GM18867 (cell line): ENCODE data around the gene FANCF.
"Not testable (repeated sequence)": the region's sequence is repeated elsewhere in the genome, so short reads cannot be mapped to it uniquely, and the experiment has no call there.

ENCODE experiments used
- ATAC-seq: cut with Tn5 transposase; IDR thresholded peaks from one replicate; pipeline ENCODE4 v1.9.1; 2021; ENCODE audit warnings: mild to moderate bottlenecking, moderate library complexity; ENCODE audit not compliant: unreplicated experiment

FANCF gene

GRCh38 chr11:22625448-22626287 is at the start of gene FANCF:
Gene FANCF (minus strand): TSS chr11:22625823. CDS start chr11:22625810, 13 bp downstream.
- peak; percentile 98 for ATAC-seq

- ATAC-seq: no peak
Measured at GRCh38 chr11:22674470-22675439, 49.1 kb upstream of the FANCF start.

GRCh38 chr11:22671751-22672150 is 46.1 kb upstream of the FANCF start:
- ATAC-seq: no peak

GRCh38 chr11:22670830-22671229 is 45.2 kb upstream of the FANCF start:
- peak; percentile 56 for ATAC-seq

- no peak for ATAC-seq
Measured at GRCh38 chr11:22669368-22669767, 43.7 kb upstream of the FANCF start.

GRCh38 chr11:22668005-22668796 is 42.6 kb upstream of the FANCF start:
- no peak for ATAC-seq

- peak; percentile 37 for ATAC-seq
Measured at GRCh38 chr11:22666688-22667439, 41.2 kb upstream of the FANCF start.

GRCh38 chr11:22666325-22666687 is 40.7 kb upstream of the FANCF start, which contains the start of gene GAS2:
Gene GAS2 (plus strand): TSS chr11:22666611. CDS start chr11:22674870, 8,259 bp downstream.
- no peak for ATAC-seq

GRCh38 chr11:22659783-22660182 is 34.2 kb upstream of the FANCF start:
- no peak for ATAC-seq

- peak; percentile 86 for ATAC-seq
Measured at GRCh38 chr11:22657101-22657694, 31.6 kb upstream of the FANCF start.

- no peak for ATAC-seq
Measured at GRCh38 chr11:22656130-22656529, 30.5 kb upstream of the FANCF start.

- ATAC-seq: not testable (repeated sequence)
Measured at GRCh38 chr11:22652346-22652745, 26.7 kb upstream of the FANCF start.

- ATAC-seq: no peak
Measured at GRCh38 chr11:22641559-22641958, 15.9 kb upstream of the FANCF start.

- no peak for ATAC-seq
Measured at GRCh38 chr11:22640862-22641261, 15.2 kb upstream of the FANCF start.

GRCh38 chr11:22635689-22636088 is 10.1 kb upstream of the FANCF start:
- no peak for ATAC-seq

GRCh38 chr11:22634897-22635629 is 9.4 kb upstream of the FANCF start:
- no peak for ATAC-seq

- ATAC-seq: no peak
Measured at GRCh38 chr11:22633354-22633902, 7.8 kb upstream of the FANCF start.

GRCh38 chr11:22627421-22627820 is 1.8 kb upstream of the FANCF start:
- ATAC-seq: no peak
